Measurements from ENCODE around the gene TMEM106C. TPM values are rescaled to one million over a fixed set of nuclear protein-coding genes. Genes with fewer than 3 reads are reported as not detected.

TMEM106C gene
- total and polyA plus RNA-seq, 2 of the 4 experiments (the other 2 are of a cell fraction) = 72.1 to 74.6 TPM

DNA sequence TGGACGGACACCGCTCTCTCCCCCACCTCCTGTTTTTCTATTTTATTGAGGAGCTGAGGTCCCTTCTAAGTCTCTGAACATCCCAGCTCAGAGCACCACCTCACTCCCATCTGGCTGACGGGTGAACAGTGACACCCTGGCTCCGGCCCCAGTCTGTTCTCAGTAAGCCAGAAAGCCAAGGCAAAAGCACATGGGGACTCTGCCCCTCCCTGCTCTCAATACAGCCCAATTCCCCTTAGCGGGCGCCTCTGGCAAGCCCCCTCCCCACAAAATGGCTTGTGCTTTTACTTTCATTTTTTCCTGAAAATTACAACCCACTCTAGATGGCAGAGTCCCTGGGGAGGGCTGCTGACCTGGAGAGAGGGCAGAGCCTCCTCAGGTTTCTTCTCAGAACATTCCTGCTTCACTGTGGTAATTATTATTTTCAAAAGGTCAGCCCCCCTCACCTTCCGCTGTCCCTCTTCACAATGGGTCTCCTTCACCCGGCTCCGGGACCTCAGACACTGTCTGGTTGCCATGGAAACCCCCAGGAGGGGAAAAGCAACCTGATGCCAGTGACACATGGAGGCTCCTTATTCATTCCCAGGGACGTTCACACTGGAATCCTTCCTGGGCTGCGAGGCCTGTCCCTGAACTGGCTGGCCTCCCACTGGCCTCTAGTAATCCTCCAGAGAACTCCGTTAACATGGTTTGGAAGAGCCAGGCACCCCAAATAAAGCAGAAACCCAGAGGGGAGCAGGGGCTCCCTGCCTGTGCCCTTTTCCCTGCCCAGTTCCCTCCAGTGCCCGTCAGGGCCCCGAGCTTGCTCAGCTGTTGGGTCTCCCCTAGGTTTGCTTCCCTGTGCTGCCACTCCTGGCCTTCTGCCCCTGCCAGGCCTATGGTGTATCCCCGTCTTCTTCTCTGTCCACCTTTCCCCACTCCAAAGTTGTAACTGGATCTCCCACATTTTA lies 25.0 kb downstream of the TMEM106C start:
- Histone ChIP-seq H4K20me1 (ENCODE audit: insufficient read depth, low read length) (no peaks in the 10 kb centered on the region), H3K4ac (ENCODE audit: low read depth, low read length) (no peak overlapping the region), H3K9ac (ENCODE audit: low read depth, low read length) (no peak overlapping the region), H2AFZ (replicated peaks; ENCODE audit: low read length, poor library complexity) (peak overlapping the region; percentile 56), H3K23ac (ENCODE audit: low read depth, low read length) (no peak overlapping the region), H2BK20ac (ENCODE audit: low read depth, low read length) (no peak overlapping the region), H3K27ac (ENCODE audit: insufficient read depth, low read length) (no peak overlapping the region), H2AK9ac (replicated peaks; ENCODE audit: low read depth, low read length, poor library complexity) (no peak overlapping the region), H3K56ac (ENCODE audit: extremely low read depth, insufficient read depth, low read length) (no peak overlapping the region), H2BK120ac (ENCODE audit: low read depth, low read length) (no peak overlapping the region), H3K4me3 (ENCODE audit: insufficient read depth, low read depth, low read length) (no peak overlapping the region), H3K27me3 (ENCODE audit: control insufficient read depth, insufficient read depth, low read length) (peaks cover 33% of the 10 kb centered on the region), H2BK5ac (ENCODE audit: low read depth, low read length, poor library complexity, severe bottlenecking) (no peak overlapping the region), H4K91ac (ENCODE audit: insufficient read depth, low read depth, low read length) (no peak overlapping the region), H4K8ac (ENCODE audit: low read depth in 2 of 2, low read length in 2 of 2) (no peak overlapping the region), H2BK15ac (ENCODE audit: low read depth, low read length) (no peak overlapping the region), H3K9me1 (ENCODE audit: insufficient read depth, low read length) (no peaks in the 10 kb centered on the region; the same call in 1 of the 2 replicates), H3K4me2 (ENCODE audit: low read depth, low read length) (no peak overlapping the region; the same call in 1 of the 2 replicates), H3K79me1 (ENCODE audit: low read depth in 1 of 2, low read length in 2 of 2) (no peaks in the 10 kb centered on the region), H3K14ac (replicated peaks; ENCODE audit: low read depth, low read length) (no peak overlapping the region), H3K9me3 (ENCODE audit: control insufficient read depth, insufficient read depth, low read length) (no peaks in the 10 kb centered on the region), H2AK5ac (ENCODE audit: low read depth, low read length) (no peak overlapping the region), H4K5ac (ENCODE audit: low read depth, low read length) (no peak overlapping the region), H3K4me1 (ENCODE audit: control insufficient read depth, insufficient read depth, low read length) (no peaks in the 10 kb centered on the region; the same call in 1 of the 2 replicates), H3K36me3 (ENCODE audit: control insufficient read depth, insufficient read depth, low read length) (no peaks in the 10 kb centered on the region), H3K18ac (ENCODE audit: low read depth, low read length) (no peak overlapping the region)
- DNase-seq = peak; percentile 33
- dilution Hi-C loops (cut with HindIII; ENCODE audit: low sequenced_read_pairs, unreplicated experiment) = no loop called here
- POLR2A ChIA-PET (ENCODE audit: unreplicated experiment) = no interaction called here
- in situ Hi-C loops (cut with MboI; ENCODE audit: low sequenced_read_pairs) = no loop called here
- BruUV-seq (replicated peaks) = no TSS peak
- peak; percentile 42 for ATAC-seq (ENCODE audit: low read depth)
- WGBS, 2 experiments (ENCODE audit: extremely low coverage in 2 of 2, insufficient read length in 1 of 2) = 61% methylated on average over 4 of the region's 15 CpGs; no CpG with 5 or more reads in 1 of the 2 experiments
- intact Hi-C loops (cut with micrococcal nuclease) = no loop called here
- CTCF ChIA-PET = interaction anchor here (0.6 kb wide), 2 partner anchors 25 to 44 kb away, joined by 3 read pairs; no protein-coding TSS in a partner anchor
- TF ChIP-seq MAZ (IDR thresholded peaks at IDR 0.05; ENCODE audit: borderline replicate concordance, low read depth, low read length) (no peak), NFE2L2 (IDR thresholded peaks at IDR 0.05; ENCODE audit: low read depth, low read length) (no peak), FOS (IDR thresholded peaks at IDR 0.05; ENCODE audit: low read depth, low read length) (no peak), CEBPB (IDR thresholded peaks at IDR 0.05; ENCODE audit: low read depth, low read length) (no peak), RFX5 (IDR thresholded peaks at IDR 0.05; ENCODE audit: low read depth, low read length) (no peak), CHD1 (IDR thresholded peaks at IDR 0.05; ENCODE audit: low read depth, low read length) (no peak), POLR2A (IDR thresholded peaks at IDR 0.05; ENCODE audit: low read depth, low read length) (no peak), SMC3 (IDR thresholded peaks at IDR 0.05; ENCODE audit: low read depth, low read length) (no peak), RAD21 (IDR thresholded peaks at IDR 0.05; ENCODE audit: low read length) (no peak), MXI1 (IDR thresholded peaks at IDR 0.05; ENCODE audit: borderline replicate concordance, low read depth, low read length) (no peak), RCOR1 (IDR thresholded peaks at IDR 0.05; ENCODE audit: insufficient replicate concordance, low read length) (no peak), MAFK (IDR thresholded peaks at IDR 0.05; ENCODE audit: low read depth, low read length) (no peak), BHLHE40 (IDR thresholded peaks at IDR 0.05; ENCODE audit: low read depth, low read length) (no peak)
- TF ChIP-seq, protein P1, sequence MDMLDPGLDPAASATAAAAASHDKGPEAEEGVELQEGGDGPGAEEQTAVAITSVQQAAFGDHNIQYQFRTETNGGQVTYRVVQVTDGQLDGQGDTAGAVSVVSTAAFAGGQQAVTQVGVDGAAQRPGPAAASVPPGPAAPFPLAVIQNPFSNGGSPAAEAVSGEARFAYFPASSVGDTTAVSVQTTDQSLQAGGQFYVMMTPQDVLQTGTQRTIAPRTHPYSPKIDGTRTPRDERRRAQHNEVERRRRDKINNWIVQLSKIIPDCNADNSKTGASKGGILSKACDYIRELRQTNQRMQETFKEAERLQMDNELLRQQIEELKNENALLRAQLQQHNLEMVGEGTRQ (IDR thresholded peaks at IDR 0.05; ENCODE audit: low read depth, low read length) = no peak
- TF ChIP-seq, protein P2, sequence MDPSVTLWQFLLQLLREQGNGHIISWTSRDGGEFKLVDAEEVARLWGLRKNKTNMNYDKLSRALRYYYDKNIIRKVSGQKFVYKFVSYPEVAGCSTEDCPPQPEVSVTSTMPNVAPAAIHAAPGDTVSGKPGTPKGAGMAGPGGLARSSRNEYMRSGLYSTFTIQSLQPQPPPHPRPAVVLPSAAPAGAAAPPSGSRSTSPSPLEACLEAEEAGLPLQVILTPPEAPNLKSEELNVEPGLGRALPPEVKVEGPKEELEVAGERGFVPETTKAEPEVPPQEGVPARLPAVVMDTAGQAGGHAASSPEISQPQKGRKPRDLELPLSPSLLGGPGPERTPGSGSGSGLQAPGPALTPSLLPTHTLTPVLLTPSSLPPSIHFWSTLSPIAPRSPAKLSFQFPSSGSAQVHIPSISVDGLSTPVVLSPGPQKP (IDR thresholded peaks at IDR 0.05; ENCODE audit: borderline replicate concordance, low read depth, low read length) = no peak

All from IMR-90 (cell line).